GM04503 (cell line): Measurements from ENCODE around the gene PPIP5K2.

Experiments used
- DNase-seq: peaks from one replicate; pipeline ENCODE4 v3.0.0-alpha.2; 2012; ENCODE audit warnings: low read depth

PPIP5K2 gene

GRCh38 chr5:103247118-103247517 lies 127.0 kb downstream of the PPIP5K2 start:
- no peak for DNase-seq

- DNase-seq = no peak
Measured at GRCh38 chr5:103249068-103249467, 129.0 kb downstream of the PPIP5K2 start.

GRCh38 chr5:103254921-103255320 lies 134.8 kb downstream of the PPIP5K2 start:
- no peak for DNase-seq

- DNase-seq = no peak
Measured at GRCh38 chr5:103255691-103256090, 135.6 kb downstream of the PPIP5K2 start.

- no peak for DNase-seq
Measured at GRCh38 chr5:103256178-103256577, 136.1 kb downstream of the PPIP5K2 start.

GRCh38 chr5:103258368-103258956 lies 138.4 kb downstream of the PPIP5K2 start, which contains the start of gene MACIR:
TSS of gene MACIR (plus strand) at chr5:103258763. CDS start at chr5:103275920, 17,157 bp downstream.
- peak; percentile 90 for DNase-seq

- no peak for DNase-seq
Measured at GRCh38 chr5:103258957-103259704, 139.0 kb downstream of the PPIP5K2 start.

- no peak for DNase-seq
Measured at GRCh38 chr5:103259705-103260355, 139.7 kb downstream of the PPIP5K2 start.

- no peak for DNase-seq
Measured at GRCh38 chr5:103260951-103261350, 140.8 kb downstream of the PPIP5K2 start.
